CD4-positive, alpha-beta T cell (primary cell): ENCODE data around the gene OIP5. TPM values are rescaled to one million over a fixed set of nuclear protein-coding genes. Genes with fewer than 3 reads are reported as not detected.
A peak's percentile ranks its signal among the peaks of the same experiment; 100 is the strongest.

Experiments
- ATAC-seq: fragments of 200-7000 bp; cut with Tn5 transposase; one replicate; pipeline ENCODE4 v1.10.0; 2022; ENCODE audit warnings: mild to moderate bottlenecking; ENCODE audit not compliant: poor library complexity
- CTCF ChIA-PET: fragments of 350-600 bp; sonication (Branson Sonifier 250); formaldehyde crosslinking; loops from one replicate; lab custom pipeline; 2021; ENCODE audit warnings: antibody characterized with exemption, inconsistent platforms; lab: Charles Lee
- POLR2A ChIA-PET: fragments of 350-600 bp; sonication (Branson Sonifier 250); formaldehyde crosslinking; loops from one replicate; lab custom pipeline; 2021; ENCODE audit warnings: antibody characterized with exemption, inconsistent platforms; lab: Charles Lee
- DNase-seq, 14 experiments: peaks; one replicate each; pipeline ENCODE4 v3.0.0-alpha.2; 2013 to 2020; ENCODE audit warnings: mixed read lengths in 2 of 14
- H3K27ac ChIP-seq, 2 donors: one replicate each; pipeline versions ENCODE4 v1.5.1 to v1.7.0; 2013; ENCODE audit warnings: low read length in 2 of 2, low read depth in 1 of 2, mild to moderate bottlenecking in 1 of 2
- H3K27me3 ChIP-seq, 2 experiments: 1 replicate in 1 of 2; 2 replicates in 1 of 2; pipeline versions ENCODE4 v1.6.1 to v1.7.0; 2013; ENCODE audit warnings: low read length in 2 of 2, control low read depth in 1 of 2, mild to moderate bottlenecking in 1 of 2, moderate library complexity in 1 of 2; ENCODE audit not compliant: insufficient read depth in 2 of 2, control insufficient read depth in 1 of 2
- H3K36me3 ChIP-seq: one replicate; pipeline ENCODE4 v1.6.1; 2013; ENCODE audit warnings: low read length, control low read depth; ENCODE audit not compliant: insufficient read depth
- H3K4me1 ChIP-seq: one replicate; pipeline ENCODE4 v1.6.1; 2013; ENCODE audit warnings: low read length, control low read depth; ENCODE audit not compliant: insufficient read depth
- H3K4me3 ChIP-seq: one replicate; pipeline ENCODE4 v1.5.1; 2013; ENCODE audit warnings: mild to moderate bottlenecking, low read length, moderate library complexity
- H3K9me3 ChIP-seq, 2 experiments: 1 replicate in 1 of 2; 2 replicates in 1 of 2; pipeline versions ENCODE4 v1.6.1 to v1.7.0; 2013; ENCODE audit warnings: low read length in 2 of 2, mild to moderate bottlenecking in 2 of 2, control low read depth in 1 of 2, moderate library complexity in 1 of 2; ENCODE audit not compliant: control insufficient read depth in 1 of 2, insufficient read depth in 1 of 2
- H3K27ac Mint-ChIP-seq: one replicate; pipeline ENCODE4 v1.8.0; 2020; ENCODE audit warnings: mixed read lengths
- H3K27me3 Mint-ChIP-seq: one replicate; pipeline ENCODE4 v1.8.0; 2021; ENCODE audit warnings: mixed read lengths
- H3K36me3 Mint-ChIP-seq: one replicate; pipeline ENCODE4 v1.8.0; 2021; ENCODE audit warnings: low read depth, mixed read lengths
- H3K4me1 Mint-ChIP-seq: one replicate; pipeline ENCODE4 v1.8.0; 2021; ENCODE audit warnings: low read depth, mixed read lengths
- H3K4me3 Mint-ChIP-seq: one replicate; pipeline ENCODE4 v1.8.0; 2020; ENCODE audit warnings: mild to moderate bottlenecking, mixed read lengths
- H3K9me3 Mint-ChIP-seq: one replicate; pipeline ENCODE4 v1.8.0; 2020; ENCODE audit warnings: mixed read lengths
- CTCF ChIP-seq: fragments of 200-600 bp; IDR thresholded peaks from one replicate; pipeline ENCODE4 v1.8.0; 2022; ENCODE audit warnings: antibody characterized with exemption, mild to moderate bottlenecking
- intact Hi-C, 2 experiments: fragments of 100-400 bp; cut with DNase I in 1 of 2; cut with micrococcal nuclease in 1 of 2; formaldehyde crosslinking; loops; one replicate each; pipeline versions ENCODE4 v1.15.1 to v1.9.0; 2023 to 2025; cut with DNase I, micrococcal nuclease
- total RNA-seq, 174 experiments: library from RNA in 2 of 174; stranded (reverse) in 2 of 174; gene quantifications; one replicate each; pipeline ENCODE4 v1.2.3 and lab custom pipeline; 2021 to 2026

Gene OIP5
- total RNA-seq, 2 experiments from 2014 or later, result 0.20 to 0.36 TPM

GRCh38 chr15:41292521-41292920, 39.9 kb downstream of the OIP5 start:
- CTCF ChIA-PET, result no interaction called here
- no peak overlapping the region for H3K4me3 ChIP-seq
- H3K9me3 Mint-ChIP-seq, result no peaks in the 10 kb centered on the region
- intact Hi-C loops, result no loop called here
- POLR2A ChIA-PET, result interaction anchor here (1.0 kb wide), 1 partner anchor 9 kb away, joined by 4 read pairs; no protein-coding TSS in a partner anchor
- DNase-seq (no peak), ATAC-seq (no peak)
- no peaks in the 10 kb centered on the region for H3K27me3 Mint-ChIP-seq
- no peak overlapping the region for H3K27ac ChIP-seq
- no peak for TF ChIP-seq CTCF
- H3K4me1 ChIP-seq, result peaks cover 7% of the 10 kb centered on the region
- H3K9me3 ChIP-seq, result no peaks in the 10 kb centered on the region
- peaks cover 30% of the 10 kb centered on the region for H3K4me1 Mint-ChIP-seq
- no peak overlapping the region for H3K4me3 Mint-ChIP-seq
- H3K27me3 ChIP-seq, result no peaks in the 10 kb centered on the region
- H3K36me3 Mint-ChIP-seq, result peaks cover 50% of the 10 kb centered on the region
- H3K27ac Mint-ChIP-seq, result no peak overlapping the region
- peaks cover 41% of the 10 kb centered on the region for H3K36me3 ChIP-seq

DNA sequence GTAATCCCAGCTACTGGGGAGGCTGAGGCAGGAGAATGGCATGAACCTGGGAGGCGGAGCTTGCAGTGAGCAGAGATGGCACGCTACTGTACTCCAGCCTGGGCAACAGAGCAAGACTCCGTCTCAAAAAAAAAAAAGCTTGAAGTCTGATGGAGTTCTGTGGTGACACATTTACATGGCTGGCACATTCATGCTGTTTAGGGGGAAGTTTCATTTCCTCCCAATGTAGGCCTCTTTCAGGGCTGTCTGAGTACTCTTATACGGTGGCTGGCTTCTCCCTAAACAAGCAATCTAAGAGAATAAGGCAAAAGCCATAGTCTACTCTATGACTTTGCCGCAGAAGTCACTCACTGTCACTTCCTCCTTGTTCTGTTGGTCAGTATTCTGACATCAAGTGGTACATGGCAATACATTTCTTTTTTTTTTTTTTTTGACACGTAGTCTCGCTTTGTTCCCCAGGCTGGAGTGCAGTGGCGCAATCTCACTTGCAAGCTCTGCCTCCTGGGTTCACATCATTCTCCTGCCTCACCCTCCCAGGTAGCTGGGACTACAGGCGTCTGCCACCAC, 41.2 kb downstream of the OIP5 start:
- no peak overlapping the region for H3K27ac ChIP-seq

DNA sequence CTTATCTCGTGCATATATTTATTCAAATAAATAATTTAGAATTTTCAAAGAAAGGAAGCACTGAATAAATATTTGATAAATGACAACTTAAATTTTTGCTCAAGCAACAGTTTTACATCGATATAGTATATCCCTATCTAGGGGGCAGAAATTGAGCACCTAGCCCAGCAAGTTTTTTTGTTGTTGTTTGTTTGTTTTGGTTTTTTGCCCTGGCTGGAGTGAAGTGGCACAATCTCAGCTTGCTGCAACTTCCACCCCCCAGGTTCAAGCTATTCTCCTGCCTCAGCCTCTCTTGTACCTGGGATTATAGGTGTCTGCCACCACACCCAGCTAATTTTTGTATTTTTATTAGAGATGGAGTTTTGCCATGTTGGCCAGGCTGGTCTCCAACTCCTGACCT, 42.4 kb downstream of the OIP5 start:
- peaks cover 22% of the 10 kb centered on the region for H3K4me1 ChIP-seq
- DNase-seq, result no peak
- no peak overlapping the region for H3K27ac Mint-ChIP-seq
- no peaks in the 10 kb centered on the region for H3K9me3 ChIP-seq
- no peak overlapping the region for H3K27ac ChIP-seq
- ChIA-PET CTCF (no interaction called here), POLR2A (interaction anchor here (0.7 kb wide), 1 partner anchor 102 kb away, joined by 3 read pairs; no protein-coding TSS in a partner anchor)
- intact Hi-C loops, result loop anchor here in 1 of 2 experiments (10.0 kb wide), 1 partner anchor 535 kb away; the partner anchor contains the start of gene RMDN3
- no peak overlapping the region for H3K4me3 ChIP-seq
- no peak overlapping the region for H3K4me3 Mint-ChIP-seq
- H3K27me3 Mint-ChIP-seq, result no peaks in the 10 kb centered on the region
- no peaks in the 10 kb centered on the region for H3K9me3 Mint-ChIP-seq
- no peak for TF ChIP-seq CTCF
- H3K36me3 ChIP-seq, result peaks cover 56% of the 10 kb centered on the region
- H3K4me1 Mint-ChIP-seq, result peaks cover 42% of the 10 kb centered on the region
- ATAC-seq, result no peak
- no peaks in the 10 kb centered on the region for H3K27me3 ChIP-seq
- H3K36me3 Mint-ChIP-seq, result peaks cover 63% of the 10 kb centered on the region

More for the DNA sequence above, 41.2 kb downstream of the OIP5 start:
- Mint-ChIP-seq H3K36me3 (peaks cover 61% of the 10 kb centered on the region), H3K4me1 (peaks cover 40% of the 10 kb centered on the region), H3K27me3 (no peaks in the 10 kb centered on the region), H3K9me3 (no peaks in the 10 kb centered on the region), H3K27ac (no peak overlapping the region), H3K4me3 (no peak overlapping the region)
- ATAC-seq (no peak), DNase-seq (peak in 3 of 14 experiments; percentile 10 to 54 (median 44))
- Histone ChIP-seq H3K9me3 (no peaks in the 10 kb centered on the region), H3K4me1 (peaks cover 16% of the 10 kb centered on the region), H3K27me3 (no peaks in the 10 kb centered on the region), H3K4me3 (no peak overlapping the region), H3K36me3 (peaks cover 54% of the 10 kb centered on the region)
- POLR2A ChIA-PET, result interaction anchor here (1.0 kb wide), 1 partner anchor 9 kb away, joined by 3 read pairs; no protein-coding TSS in a partner anchor
- intact Hi-C loops, result no loop called here
- CTCF ChIA-PET, result no interaction called here
- TF ChIP-seq CTCF, result no peak
